ENCODE results near the gene SEC62.
A peak's percentile ranks its signal among the peaks of the same experiment; 100 is the strongest.

SEC62 gene

GRCh38 chr3:170037463-170038433 lies 71.1 kb downstream of the SEC62 start, which contains the start of gene GPR160:
GPR160 (plus strand) TSS chr3:170037995; CDS start chr3:170083973, 45,978 bp downstream.
- TF ChIP-seq ZFX (IDR thresholded peaks at IDR 0.05; ENCODE audit: borderline replicate concordance): no peak
- TF ChIP-seq, protein P1, sequence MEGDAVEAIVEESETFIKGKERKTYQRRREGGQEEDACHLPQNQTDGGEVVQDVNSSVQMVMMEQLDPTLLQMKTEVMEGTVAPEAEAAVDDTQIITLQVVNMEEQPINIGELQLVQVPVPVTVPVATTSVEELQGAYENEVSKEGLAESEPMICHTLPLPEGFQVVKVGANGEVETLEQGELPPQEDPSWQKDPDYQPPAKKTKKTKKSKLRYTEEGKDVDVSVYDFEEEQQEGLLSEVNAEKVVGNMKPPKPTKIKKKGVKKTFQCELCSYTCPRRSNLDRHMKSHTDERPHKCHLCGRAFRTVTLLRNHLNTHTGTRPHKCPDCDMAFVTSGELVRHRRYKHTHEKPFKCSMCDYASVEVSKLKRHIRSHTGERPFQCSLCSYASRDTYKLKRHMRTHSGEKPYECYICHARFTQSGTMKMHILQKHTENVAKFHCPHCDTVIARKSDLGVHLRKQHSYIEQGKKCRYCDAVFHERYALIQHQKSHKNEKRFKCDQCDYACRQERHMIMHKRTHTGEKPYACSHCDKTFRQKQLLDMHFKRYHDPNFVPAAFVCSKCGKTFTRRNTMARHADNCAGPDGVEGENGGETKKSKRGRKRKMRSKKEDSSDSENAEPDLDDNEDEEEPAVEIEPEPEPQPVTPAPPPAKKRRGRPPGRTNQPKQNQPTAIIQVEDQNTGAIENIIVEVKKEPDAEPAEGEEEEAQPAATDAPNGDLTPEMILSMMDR (IDR thresholded peaks at IDR 0.05): peak; percentile 97
- 0 out of 2 replicates have a peak within 1 kb of the TSS, but pooled peaks have one; percentile 22 for H3K27ac ChIP-seq

- TF ChIP-seq, protein P1 (IDR thresholded peaks at IDR 0.05): no peak; the same call in 1 of the 2 replicates
- TF ChIP-seq ZFX (IDR thresholded peaks at IDR 0.05; ENCODE audit: borderline replicate concordance): no peak
- H3K27ac ChIP-seq: 0 out of 2 replicates have a peak overlapping the region, but pooled peaks have one; percentile 22
Observed at GRCh38 chr3:170038434-170039110, 72.0 kb downstream of the SEC62 start.

- no peak overlapping the region for H3K27ac ChIP-seq
- TF ChIP-seq, protein P1 (IDR thresholded peaks at IDR 0.05): no peak
- TF ChIP-seq ZFX (IDR thresholded peaks at IDR 0.05; ENCODE audit: borderline replicate concordance): no peak
Observed at GRCh38 chr3:170040418-170040817, 73.8 kb downstream of the SEC62 start.

DNA sequence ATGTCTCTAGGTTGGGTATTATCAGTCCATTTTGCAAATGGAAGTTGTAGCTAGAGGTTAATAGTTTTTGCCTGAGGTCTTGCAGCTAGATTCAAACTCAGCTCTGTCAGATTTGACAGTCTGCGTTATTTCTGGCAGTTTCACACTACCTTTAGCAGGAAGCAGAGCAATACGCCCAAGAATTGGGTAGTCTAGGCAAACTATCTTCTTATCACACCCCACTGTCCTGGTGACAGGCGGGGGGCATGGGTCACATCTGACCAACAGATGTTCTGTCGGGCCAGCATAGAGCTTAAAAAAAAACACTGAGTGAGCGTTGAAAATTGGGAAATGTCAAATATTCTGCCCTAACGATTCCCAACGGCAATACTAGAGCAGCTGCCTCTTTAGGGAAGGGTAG lies 76.9 kb downstream of the SEC62 start:
- no peak overlapping the region for H3K27ac ChIP-seq
- TF ChIP-seq ZFX (IDR thresholded peaks at IDR 0.05; ENCODE audit: borderline replicate concordance): no peak
- TF ChIP-seq, protein P1 (IDR thresholded peaks at IDR 0.05): no peak

GRCh38 chr3:170044271-170044670 lies 77.7 kb downstream of the SEC62 start:
- H3K27ac ChIP-seq: no peak overlapping the region
- TF ChIP-seq, protein P1 (IDR thresholded peaks at IDR 0.05): no peak
- TF ChIP-seq ZFX (IDR thresholded peaks at IDR 0.05; ENCODE audit: borderline replicate concordance): no peak

DNA sequence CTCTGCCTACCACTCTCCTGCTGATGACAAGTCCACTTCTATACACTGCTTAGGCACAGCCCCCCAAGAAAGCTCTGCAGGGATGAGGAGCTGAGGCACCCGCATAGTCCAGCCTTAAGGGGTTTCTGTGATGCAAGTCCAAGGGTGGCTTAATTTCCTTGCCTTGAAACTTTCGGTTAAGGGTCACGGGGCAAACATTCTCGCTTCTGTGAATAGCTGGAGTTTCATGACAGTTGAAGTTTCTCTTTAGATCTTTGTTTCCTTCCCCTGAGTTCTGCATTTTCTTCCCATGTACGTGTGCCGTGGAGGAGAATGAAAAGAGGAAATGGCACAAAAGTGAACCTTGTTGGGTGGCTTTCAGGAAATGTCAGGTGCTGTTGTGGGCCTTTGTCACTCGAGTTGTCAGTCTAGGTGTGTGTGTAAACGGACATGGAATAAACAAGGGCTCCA lies 78.2 kb downstream of the SEC62 start:
- TF ChIP-seq ZFX (IDR thresholded peaks at IDR 0.05; ENCODE audit: borderline replicate concordance): no peak
- TF ChIP-seq, protein P1 (IDR thresholded peaks at IDR 0.05): no peak
- H3K27ac ChIP-seq: no peak overlapping the region

Measured in 22Rv1 (cell line).